HEK293 (cell line): ENCODE results near the gene NOL3.

Source experiments
- CTCF ChIP-seq: fragments of 450-650 bp; formaldehyde crosslinking; IDR thresholded peaks from 2 replicates; pipeline ENCODE4 v1.5.1; 2016; ENCODE audit warnings: missing biosample characterization, missing genetic modification characterization
- KLF16 ChIP-seq: fragments of 450-650 bp; formaldehyde crosslinking; IDR thresholded peaks from 2 replicates; pipeline ENCODE4 v1.5.1; 2017; ENCODE audit warnings: missing biosample characterization, missing genetic modification characterization
- PATZ1 ChIP-seq: fragments of 450-650 bp; formaldehyde crosslinking; IDR thresholded peaks from 2 replicates; pipeline ENCODE4 v1.5.1; 2016; ENCODE audit warnings: missing biosample characterization, missing genetic modification characterization
- SALL2 ChIP-seq: fragments of 450-650 bp; formaldehyde crosslinking; IDR thresholded peaks from 2 replicates; pipeline ENCODE4 v1.5.0; 2017; ENCODE audit warnings: missing biosample characterization, mild to moderate bottlenecking, missing genetic modification characterization, borderline replicate concordance
- SCRT1 ChIP-seq: fragments of 450-650 bp; formaldehyde crosslinking; IDR thresholded peaks from 2 replicates; pipeline ENCODE4 v1.5.1; 2016; ENCODE audit warnings: missing biosample characterization, missing genetic modification characterization, borderline replicate concordance
- TCF7L2 ChIP-seq: IDR thresholded peaks from 2 replicates; pipeline ENCODE4 v1.6.1; 2011; ENCODE audit warnings: low read depth, mild to moderate bottlenecking, inconsistent platforms, low read length, moderate library complexity, borderline replicate concordance
- WT1 ChIP-seq: fragments of 450-650 bp; formaldehyde crosslinking; IDR thresholded peaks from 2 replicates; pipeline ENCODE4 v1.5.1; 2016; ENCODE audit warnings: missing biosample characterization, missing genetic modification characterization
- ZIC2 ChIP-seq: fragments of 450-650 bp; formaldehyde crosslinking; IDR thresholded peaks from 2 replicates; pipeline ENCODE4 v1.5.1; 2016; ENCODE audit warnings: missing biosample characterization, missing genetic modification characterization
- ZNF140 ChIP-seq: fragments of 450-650 bp; formaldehyde crosslinking; IDR thresholded peaks from 2 replicates; pipeline ENCODE4 v1.5.1; 2016; ENCODE audit warnings: missing biosample characterization, missing genetic modification characterization
- ZNF311 ChIP-seq: fragments of 450-650 bp; formaldehyde crosslinking; IDR thresholded peaks from 2 replicates; pipeline ENCODE4 v1.5.1; 2017; ENCODE audit warnings: missing biosample characterization, missing genetic modification characterization, borderline replicate concordance
- ZNF639 ChIP-seq: fragments of 450-650 bp; formaldehyde crosslinking; IDR thresholded peaks from 2 replicates; pipeline ENCODE4 v1.5.1; 2016; ENCODE audit warnings: missing biosample characterization, missing genetic modification characterization
- ZNF677 ChIP-seq: fragments of 450-650 bp; IDR thresholded peaks from 2 replicates; pipeline ENCODE4 v1.5.0; 2018; ENCODE audit warnings: missing biosample characterization, mild to moderate bottlenecking, missing genetic modification characterization, moderate library complexity
- ZNF768 ChIP-seq: fragments of 450-650 bp; formaldehyde crosslinking; IDR thresholded peaks from 2 replicates; pipeline ENCODE4 v1.5.1; 2018; ENCODE audit warnings: missing biosample characterization, mild to moderate bottlenecking, missing genetic modification characterization
- TF ChIP-seq, protein P1 (sequence below): fragments of 450-650 bp; formaldehyde crosslinking; IDR thresholded peaks from 2 replicates; pipeline ENCODE4 v1.5.1; 2016; ENCODE audit warnings: missing biosample characterization, missing genetic modification characterization, low read depth

GRCh38 chr16:67169011-67169451, 1.3 kb upstream of the NOL3 start:
- TF ChIP-seq ZIC2 (tag by site-specific recombination) (no peak), ZNF311 (no peak), ZNF768 (tag by site-specific recombination) (no peak), CTCF (tag by site-specific recombination) (no peak), ZNF639 (no peak), WT1 (tag by site-specific recombination) (no peak), PATZ1 (tag by site-specific recombination) (no peak), TCF7L2 (no peak), ZNF677 (no peak), KLF16 (tag by site-specific recombination) (no peak), SALL2 (tag by site-specific recombination) (no peak), ZNF140 (tag by site-specific recombination) (no peak), SCRT1 (tag by site-specific recombination) (no peak)
- TF ChIP-seq, protein P1, sequence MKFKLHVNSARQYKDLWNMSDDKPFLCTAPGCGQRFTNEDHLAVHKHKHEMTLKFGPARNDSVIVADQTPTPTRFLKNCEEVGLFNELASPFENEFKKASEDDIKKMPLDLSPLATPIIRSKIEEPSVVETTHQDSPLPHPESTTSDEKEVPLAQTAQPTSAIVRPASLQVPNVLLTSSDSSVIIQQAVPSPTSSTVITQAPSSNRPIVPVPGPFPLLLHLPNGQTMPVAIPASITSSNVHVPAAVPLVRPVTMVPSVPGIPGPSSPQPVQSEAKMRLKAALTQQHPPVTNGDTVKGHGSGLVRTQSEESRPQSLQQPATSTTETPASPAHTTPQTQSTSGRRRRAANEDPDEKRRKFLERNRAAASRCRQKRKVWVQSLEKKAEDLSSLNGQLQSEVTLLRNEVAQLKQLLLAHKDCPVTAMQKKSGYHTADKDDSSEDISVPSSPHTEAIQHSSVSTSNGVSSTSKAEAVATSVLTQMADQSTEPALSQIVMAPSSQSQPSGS (tag by site-specific recombination): no peak
